GM21390 (cell line): ENCODE results near the gene DRC1.

Experiments used
- ATAC-seq: cut with Tn5 transposase; IDR thresholded peaks from one replicate; pipeline ENCODE4 v1.9.1; 2021; ENCODE audit not compliant: unreplicated experiment

The DRC1 gene

GRCh38 chr2:26489213-26489850, 87.6 kb downstream of the DRC1 start:
- ATAC-seq: no peak

DNA sequence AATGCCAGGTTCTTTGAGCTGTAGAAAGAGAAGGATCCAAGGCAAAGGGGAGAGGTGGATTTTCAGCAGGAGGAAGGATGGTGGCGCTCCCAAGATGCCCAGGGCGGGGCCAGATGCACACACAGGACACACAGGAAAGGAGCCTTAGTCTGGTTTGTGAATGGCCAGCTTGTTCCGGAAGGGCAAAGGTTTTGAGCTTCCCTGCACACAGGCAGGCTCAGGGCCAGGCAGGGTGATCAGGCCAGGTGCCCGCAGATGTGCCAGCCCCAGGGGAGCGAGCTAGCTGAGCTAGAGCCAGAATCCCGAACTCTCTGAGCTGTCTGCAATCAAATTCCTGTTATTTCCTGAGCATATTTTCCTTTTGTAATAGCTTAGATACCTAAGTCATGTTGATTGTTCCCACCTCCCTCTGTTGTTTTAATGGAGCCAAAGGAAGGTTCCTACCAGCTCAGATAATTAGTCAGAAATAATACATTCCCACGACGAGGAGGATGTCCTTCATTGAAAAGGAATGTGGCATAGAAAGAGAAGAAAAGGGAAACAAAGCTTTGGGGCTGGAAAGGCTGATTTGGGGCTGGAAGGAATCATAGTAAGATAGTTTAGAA, 89.9 kb downstream of the DRC1 start:
- ATAC-seq: no peak

- no peak for ATAC-seq
Measured at GRCh38 chr2:26492749-26493515, 91.2 kb downstream of the DRC1 start.

GRCh38 chr2:26493566-26493965, 91.8 kb downstream of the DRC1 start:
- ATAC-seq: no peak

GRCh38 chr2:26494199-26494598, 92.5 kb downstream of the DRC1 start:
- ATAC-seq: no peak

- ATAC-seq: no peak
Measured at GRCh38 chr2:26494891-26495290, 93.2 kb downstream of the DRC1 start.

DNA sequence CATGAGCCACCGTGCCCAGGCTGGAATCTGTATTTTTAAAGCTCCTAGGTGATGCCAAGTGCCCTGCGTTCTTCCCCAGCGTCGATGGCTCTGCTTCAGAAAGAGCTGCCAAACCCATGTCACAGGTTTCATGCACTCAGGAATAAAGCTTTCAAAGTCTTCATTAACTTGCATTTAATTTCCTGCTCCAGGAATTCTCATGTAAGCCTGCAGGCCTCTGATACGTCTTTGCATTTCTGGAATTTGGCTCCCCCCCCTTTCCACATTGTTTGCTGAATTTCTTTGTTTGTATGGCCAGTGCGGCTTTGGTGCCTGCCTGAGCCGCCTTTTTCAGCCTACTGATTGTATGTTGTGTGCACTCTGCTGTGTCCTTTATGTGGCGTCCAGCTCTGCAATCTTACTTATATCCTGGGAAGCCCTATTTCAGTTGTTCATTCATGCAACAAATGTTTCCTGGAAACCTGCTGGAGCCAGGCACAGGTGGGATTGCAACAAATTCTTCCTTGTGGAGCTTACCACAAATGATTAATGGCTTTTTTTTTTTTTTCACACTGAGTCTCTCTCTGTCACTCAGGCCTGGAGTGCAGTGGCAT, 94.1 kb downstream of the DRC1 start:
- no peak for ATAC-seq

DNA sequence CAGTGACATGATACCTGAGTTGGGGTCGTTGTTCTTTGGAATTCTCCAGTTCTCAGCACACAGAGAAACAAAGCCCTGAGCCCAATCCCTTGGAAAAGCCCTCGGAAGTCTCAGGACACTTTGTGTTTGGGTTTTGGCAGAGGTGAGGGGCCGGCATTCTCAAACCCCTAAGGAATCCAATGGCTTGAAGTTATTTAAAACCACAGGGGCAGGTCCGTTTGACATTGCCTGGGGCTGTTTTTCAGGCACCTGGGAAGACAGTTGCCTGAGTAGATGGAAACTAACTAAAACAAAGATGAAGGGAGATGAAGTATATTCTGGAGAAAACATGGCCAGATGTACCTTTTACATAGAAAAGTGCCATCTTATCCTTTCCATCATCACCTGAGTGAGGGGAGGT, 98.7 kb downstream of the DRC1 start:
- no peak for ATAC-seq

- no peak for ATAC-seq
Measured at GRCh38 chr2:26503231-26503880, 101.6 kb downstream of the DRC1 start.

DNA sequence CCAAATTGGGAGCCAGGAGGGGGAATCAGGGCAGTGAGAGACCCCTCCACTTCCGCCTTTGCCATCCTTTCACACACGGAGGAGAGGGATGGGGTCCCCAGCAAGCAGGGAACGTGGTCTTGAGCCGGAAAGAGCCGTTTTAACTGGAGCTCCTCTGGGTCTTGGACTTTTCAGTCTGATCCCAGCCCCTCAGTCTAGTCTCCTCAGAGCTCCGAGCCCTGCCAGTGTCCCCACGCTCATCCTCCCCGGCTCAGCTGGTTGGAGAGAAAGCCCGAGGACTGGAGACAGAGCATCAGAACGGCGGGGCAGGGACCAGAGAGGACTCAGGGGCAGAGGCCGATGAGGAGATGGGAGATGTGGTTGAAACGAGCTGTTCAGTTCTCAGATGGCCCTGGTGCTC, 102.3 kb downstream of the DRC1 start:
- ATAC-seq: no peak

- ATAC-seq: no peak
Measured at GRCh38 chr2:26506279-26506678, 104.6 kb downstream of the DRC1 start.
